HG03520 (cell line): ENCODE data around the gene ATP5MC2.
"Not testable (repeated sequence)": the region's sequence is repeated elsewhere in the genome, so short reads cannot be mapped to it uniquely, and the experiment has no call there.

Experiments used
- ATAC-seq: cut with Tn5 transposase; IDR thresholded peaks from one replicate; pipeline ENCODE4 v1.9.1; 2021; ENCODE audit warnings: mild to moderate bottlenecking, moderate library complexity; ENCODE audit not compliant: unreplicated experiment

Gene ATP5MC2

GRCh38 chr12:53653595-53653994 is 22.3 kb downstream of the ATP5MC2 start:
- ATAC-seq, result no peak

DNA sequence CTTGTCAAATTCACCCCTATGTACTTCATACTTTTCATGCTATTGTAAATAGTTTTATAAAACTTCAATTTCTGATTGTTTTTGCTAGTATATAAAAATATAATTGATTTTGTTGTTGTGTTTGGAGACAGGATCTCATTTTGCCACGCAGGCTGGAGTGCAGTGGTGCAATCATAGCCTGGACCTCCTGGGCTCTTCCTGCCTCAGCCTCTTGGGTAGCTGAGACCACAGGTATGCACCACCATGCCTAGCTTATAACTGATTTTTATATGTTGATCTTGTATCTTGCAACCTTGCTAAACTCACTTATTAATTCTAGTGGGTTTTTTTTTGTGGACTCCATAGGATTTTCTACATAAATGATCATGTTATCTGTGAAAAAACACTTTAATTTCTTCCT is 23.5 kb downstream of the ATP5MC2 start:
- no peak for ATAC-seq

- ATAC-seq, result no peak
Measured at GRCh38 chr12:53651737-53652136, 24.1 kb downstream of the ATP5MC2 start.

GRCh38 chr12:53646300-53646699 is 29.6 kb downstream of the ATP5MC2 start:
- ATAC-seq, result not testable (repeated sequence)

GRCh38 chr12:53645165-53645564 is 30.7 kb downstream of the ATP5MC2 start:
- no peak for ATAC-seq

GRCh38 chr12:53644133-53644532 is 31.8 kb downstream of the ATP5MC2 start:
- no peak for ATAC-seq

- no peak for ATAC-seq
Measured at GRCh38 chr12:53643232-53643979, 32.5 kb downstream of the ATP5MC2 start.

- no peak for ATAC-seq
Measured at GRCh38 chr12:53638057-53638456, 37.8 kb downstream of the ATP5MC2 start.

- ATAC-seq, result no peak
Measured at GRCh38 chr12:53636641-53637040, 39.2 kb downstream of the ATP5MC2 start.

DNA sequence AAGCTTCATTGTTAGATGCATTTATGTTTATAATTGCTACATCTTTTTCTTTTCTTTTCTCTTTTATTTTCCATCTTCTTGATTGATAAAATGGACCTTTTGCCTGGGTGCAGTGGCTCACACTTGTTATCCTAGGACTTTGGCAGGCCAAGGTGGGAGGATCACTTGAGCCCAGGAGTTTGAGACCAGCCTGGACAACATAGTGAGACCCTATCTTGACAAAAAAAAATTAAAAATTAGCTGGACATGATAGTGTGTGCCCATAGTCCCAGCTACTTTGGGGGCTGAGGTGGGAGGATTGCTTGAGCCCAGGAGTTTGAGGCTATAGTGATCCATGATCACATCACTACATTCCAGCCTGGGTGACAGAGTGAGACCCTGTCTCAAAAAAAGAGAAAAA is 40.2 kb downstream of the ATP5MC2 start:
- ATAC-seq, result not testable (repeated sequence)

- ATAC-seq, result no peak
Measured at GRCh38 chr12:53631721-53632120, 44.2 kb downstream of the ATP5MC2 start.

DNA sequence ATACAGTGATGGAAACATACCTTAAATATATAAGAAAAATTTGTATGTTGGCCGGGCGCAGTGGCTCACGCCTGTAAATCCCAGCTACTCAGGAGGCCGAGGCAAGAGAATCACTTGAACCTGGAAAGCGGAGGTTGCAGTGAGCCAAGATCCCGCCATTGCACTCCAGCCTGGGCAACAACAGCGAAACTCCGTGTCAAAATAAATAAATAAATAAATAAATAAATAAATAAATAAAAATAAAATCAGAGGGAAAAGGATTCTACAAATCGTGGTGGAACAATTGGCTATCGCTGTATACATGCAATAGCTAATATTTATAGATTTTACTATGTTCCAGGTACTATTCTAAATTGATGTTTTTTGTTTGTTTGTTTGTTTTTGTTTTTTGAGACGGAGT is 48.0 kb downstream of the ATP5MC2 start:
- ATAC-seq, result no peak

- no peak for ATAC-seq
Measured at GRCh38 chr12:53626702-53627169, 49.1 kb downstream of the ATP5MC2 start.

DNA sequence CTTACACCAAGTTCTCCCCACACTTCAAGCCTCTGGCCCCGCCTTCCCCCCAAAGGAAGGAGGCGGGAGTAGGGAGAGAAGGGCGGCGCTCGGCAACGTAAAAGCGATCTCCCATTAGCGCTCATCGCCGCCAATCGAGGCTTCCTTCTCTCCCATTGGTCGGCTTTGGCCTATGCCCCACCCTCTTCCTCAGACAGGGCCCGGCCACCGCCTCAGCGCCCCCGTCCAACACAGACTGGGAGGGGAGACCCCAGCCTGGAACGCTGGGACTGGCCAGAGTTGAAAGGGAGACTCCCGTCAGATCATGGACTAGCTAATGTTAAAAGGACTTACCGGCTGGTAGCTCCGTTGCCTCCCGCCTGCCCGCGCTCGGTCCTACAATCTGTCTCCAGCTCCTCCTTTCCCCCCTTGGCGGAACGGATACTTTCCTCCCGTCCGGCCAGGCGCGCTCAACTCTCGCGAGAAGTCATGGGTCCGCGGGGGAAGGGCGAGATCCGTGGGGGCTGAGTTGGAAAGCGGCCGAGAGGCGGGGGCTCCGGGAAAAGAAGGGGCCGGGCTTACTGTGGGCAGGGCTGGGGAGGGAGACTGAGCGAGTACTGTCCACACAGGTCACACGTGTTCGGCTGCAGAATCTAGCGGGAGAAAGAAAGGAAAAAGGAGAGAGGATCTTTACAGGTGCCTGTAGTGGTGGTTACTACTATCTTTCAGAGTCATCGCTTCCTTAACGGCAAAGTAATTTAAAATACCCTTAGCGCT is 49.8 kb downstream of the ATP5MC2 start, which contains the start of gene ATF7:
ATF7 (minus strand) TSS at position 437 of the 756 bp plus-strand sequence. CDS start 25,382 bp downstream, outside the sequence.
- peak; percentile 93 for ATAC-seq

- ATAC-seq, result no peak
Measured at GRCh38 chr12:53625373-53625945, 50.4 kb downstream of the ATP5MC2 start.

GRCh38 chr12:53624956-53625355 is 50.9 kb downstream of the ATP5MC2 start:
- no peak for ATAC-seq

DNA sequence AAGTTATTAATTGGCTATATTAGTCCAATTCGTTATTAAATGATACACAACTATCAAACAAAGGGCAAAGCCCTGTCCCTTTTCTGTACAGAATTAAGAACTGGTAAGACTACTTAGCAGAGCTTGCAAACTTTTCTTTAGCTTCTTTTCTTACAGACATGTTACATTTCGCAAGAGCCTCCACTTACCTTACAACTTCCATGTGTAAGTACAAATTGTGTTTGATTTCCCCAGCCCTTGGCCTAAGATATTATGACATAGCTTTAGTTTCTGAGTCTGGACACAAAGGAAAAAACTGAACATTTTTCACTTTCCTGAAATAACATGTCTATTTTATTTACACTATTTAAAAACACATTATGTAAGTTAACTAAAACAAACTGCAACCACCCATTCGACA is 51.4 kb downstream of the ATP5MC2 start:
- no peak for ATAC-seq

DNA sequence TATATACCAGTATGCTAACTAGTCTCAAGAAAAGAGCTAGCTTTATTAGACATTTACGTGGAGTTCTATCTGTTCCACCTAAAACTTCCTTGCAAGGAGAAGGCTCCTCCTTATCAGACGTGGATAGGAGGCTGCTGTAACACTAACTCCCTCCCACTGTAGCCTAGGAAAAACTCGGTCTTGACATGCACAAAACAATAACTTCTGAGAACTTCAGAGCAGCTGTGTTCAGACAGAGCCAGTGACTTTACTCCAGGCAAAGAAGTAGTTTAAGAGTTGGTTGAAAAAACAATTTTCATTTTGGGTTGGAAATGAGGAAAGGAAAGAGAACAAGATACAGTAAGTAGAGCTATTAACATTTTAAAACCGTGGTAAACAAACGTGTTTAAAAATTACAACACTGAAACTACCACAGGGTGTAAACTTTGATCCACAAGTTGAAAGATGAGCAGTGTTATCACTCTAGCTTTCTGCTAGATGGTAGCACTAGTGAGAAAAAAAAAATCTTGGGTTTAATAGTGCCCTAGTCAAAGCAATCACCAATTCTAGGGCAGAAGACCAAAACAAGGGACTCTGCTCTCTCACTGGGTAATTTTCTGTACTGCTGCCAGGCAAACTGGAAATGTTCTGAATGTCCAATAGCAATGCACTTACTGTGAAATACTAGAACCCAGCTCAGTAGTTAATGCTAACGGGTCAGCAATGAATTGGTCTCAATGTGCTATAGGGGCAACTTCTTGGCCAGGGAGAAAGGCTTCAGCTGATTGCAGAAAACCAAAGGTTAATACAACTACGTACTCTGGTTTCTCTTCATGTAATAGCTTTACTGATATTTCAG is 52.1 kb downstream of the ATP5MC2 start:
- ATAC-seq, result no peak

GRCh38 chr12:53622724-53623123 is 53.2 kb downstream of the ATP5MC2 start:
- ATAC-seq, result no peak

DNA sequence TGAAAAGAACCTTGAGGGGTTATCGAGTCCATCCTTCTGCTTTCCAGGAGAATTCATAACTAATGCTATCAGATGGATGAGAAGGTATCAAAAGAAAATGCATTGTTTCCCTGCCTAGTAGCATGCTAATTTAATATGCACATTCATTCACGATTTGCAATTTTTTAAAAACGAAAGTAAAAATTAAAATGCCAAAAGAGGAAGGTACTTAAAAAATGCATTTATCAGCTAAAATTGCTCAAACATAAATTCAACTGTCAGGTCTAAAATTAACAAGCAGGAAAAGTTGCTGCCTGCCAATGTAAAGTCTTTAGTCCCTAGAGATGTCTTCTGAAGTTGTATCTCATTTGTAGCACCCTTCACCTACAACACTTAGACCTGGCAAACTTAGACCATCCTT is 57.6 kb downstream of the ATP5MC2 start:
- no peak for ATAC-seq

DNA sequence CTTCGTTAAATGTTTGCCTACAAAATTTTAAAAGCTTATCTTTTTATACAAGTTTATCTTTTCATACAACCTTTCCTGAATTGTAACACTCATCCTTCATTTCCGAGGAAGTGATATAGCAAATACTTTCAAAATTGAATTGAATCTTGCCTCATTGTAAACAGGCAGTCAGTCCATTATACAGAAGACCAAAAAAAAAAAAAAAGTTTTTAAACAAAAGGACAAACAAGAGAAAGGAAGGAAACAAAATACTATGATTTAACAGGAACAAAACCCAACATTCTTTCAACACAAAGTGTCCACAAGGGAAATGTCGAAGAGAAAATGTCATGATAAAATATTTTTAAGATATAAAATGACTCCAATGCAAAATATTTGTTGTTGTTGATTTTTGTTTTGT is 58.2 kb downstream of the ATP5MC2 start:
- ATAC-seq, result no peak
